Mesodermal cell (in vitro differentiated cells): ENCODE measurements around the gene OPA3.
"Not testable (repeated sequence)": the region's sequence is repeated elsewhere in the genome, so short reads cannot be mapped to it uniquely, and the experiment has no call there.

ENCODE experiments used
- H3K27ac ChIP-seq: 2 replicates; pipeline ENCODE4 v1.7.0; 2013; ENCODE audit warnings: mild to moderate bottlenecking, low read depth, low read length, moderate library complexity; ENCODE audit not compliant: severe bottlenecking
- H3K36me3 ChIP-seq: 2 replicates; pipeline ENCODE4 v1.7.1; 2013; ENCODE audit warnings: mild to moderate bottlenecking, low read length, moderate library complexity; ENCODE audit not compliant: control insufficient read depth, insufficient read depth
- H3K4me1 ChIP-seq: one replicate; pipeline ENCODE4 v1.7.1; 2013; ENCODE audit warnings: mild to moderate bottlenecking, low read length; ENCODE audit not compliant: insufficient read depth, control insufficient read depth, poor library complexity, severe bottlenecking
- H3K4me3 ChIP-seq: 2 replicates; pipeline ENCODE4 v1.7.0; 2013; ENCODE audit warnings: low read length, control low read depth, mild to moderate bottlenecking; ENCODE audit not compliant: insufficient read depth, poor library complexity, severe bottlenecking; ENCODE audit errors: extremely low read depth
- H3K9me3 ChIP-seq: 2 replicates; pipeline ENCODE4 v1.7.1; 2013; ENCODE audit warnings: mild to moderate bottlenecking, low read length, moderate library complexity; ENCODE audit not compliant: control insufficient read depth
- WGBS, 2 experiments: methylation state at CpG; one replicate each; pipeline ENCODE4 v1.1.5; 2013; ENCODE audit warnings: missing lambda C conversion rate in 2 of 2; ENCODE audit not compliant: insufficient coverage in 2 of 2; 5-methylcytosine and 5-hydroxymethylcytosine counted together

The OPA3 gene

GRCh38 chr19:45517641-45518468 lies 66.7 kb downstream of the OPA3 start:
- H3K4me3 ChIP-seq: no peak overlapping the region
- WGBS, 2 experiments: 93 to 94% methylated on average over 35 to 38 of the region's 50 CpGs
- peaks cover 8% of the 10 kb centered on the region for H3K4me1 ChIP-seq
- no peaks in the 10 kb centered on the region for H3K9me3 ChIP-seq
- H3K27ac ChIP-seq: no peak overlapping the region
- peaks cover 87% of the 10 kb centered on the region for H3K36me3 ChIP-seq

GRCh38 chr19:45517238-45517637 lies 67.4 kb downstream of the OPA3 start:
- H3K9me3 ChIP-seq: no peaks in the 10 kb centered on the region
- WGBS, 2 experiments: 85 to 88% methylated on average over 7 of the region's 7 CpGs
- H3K4me3 ChIP-seq: no peak overlapping the region
- peaks cover 87% of the 10 kb centered on the region for H3K36me3 ChIP-seq
- H3K27ac ChIP-seq: no peak overlapping the region
- H3K4me1 ChIP-seq: peaks cover 8% of the 10 kb centered on the region

GRCh38 chr19:45515807-45516401 lies 68.7 kb downstream of the OPA3 start:
- Histone ChIP-seq H3K27ac (no peak overlapping the region), H3K9me3 (no peaks in the 10 kb centered on the region), H3K36me3 (peaks cover 87% of the 10 kb centered on the region), H3K4me1 (peaks cover 8% of the 10 kb centered on the region), H3K4me3 (no peak overlapping the region)
- WGBS, 2 experiments: 90 to 93% methylated on average over 6 to 8 of the region's 9 CpGs

GRCh38 chr19:45515081-45515624 lies 69.4 kb downstream of the OPA3 start:
- peaks cover 87% of the 10 kb centered on the region for H3K36me3 ChIP-seq
- H3K4me3 ChIP-seq: no peak overlapping the region
- H3K4me1 ChIP-seq: peaks cover 8% of the 10 kb centered on the region
- H3K9me3 ChIP-seq: no peaks in the 10 kb centered on the region
- 92 to 93% methylated on average over 8 of the region's 10 CpGs for WGBS, 2 experiments
- no peak overlapping the region for H3K27ac ChIP-seq

- 88 to 95% methylated on average over 8 to 13 of the region's 13 CpGs for WGBS, 2 experiments
- Histone ChIP-seq H3K4me1 (peaks cover 9% of the 10 kb centered on the region), H3K36me3 (peaks cover 89% of the 10 kb centered on the region), H3K9me3 (no peaks in the 10 kb centered on the region), H3K4me3 (no peak overlapping the region), H3K27ac (no peak overlapping the region)
Observed at GRCh38 chr19:45514376-45515051, 70.1 kb downstream of the OPA3 start.

- Histone ChIP-seq H3K4me3 (no peak overlapping the region), H3K36me3 (peaks cover 76% of the 10 kb centered on the region), H3K4me1 (peaks cover 10% of the 10 kb centered on the region), H3K27ac (no peak overlapping the region), H3K9me3 (no peaks in the 10 kb centered on the region)
- 92 to 96% methylated on average over 4 to 6 of the region's 6 CpGs for WGBS, 2 experiments
Observed at GRCh38 chr19:45512881-45513483, 71.6 kb downstream of the OPA3 start.

- Histone ChIP-seq H3K4me1 (peaks cover 10% of the 10 kb centered on the region), H3K4me3 (no peak overlapping the region), H3K27ac (no peak overlapping the region), H3K9me3 (no peaks in the 10 kb centered on the region), H3K36me3 (peaks cover 62% of the 10 kb centered on the region)
- 95% methylated on average over 4 to 5 of the region's 5 CpGs for WGBS, 2 experiments
Observed at GRCh38 chr19:45511074-45511473, 73.5 kb downstream of the OPA3 start.

- H3K9me3 ChIP-seq, H3K4me3 ChIP-seq, H3K27ac ChIP-seq: not testable (repeated sequence)
- Histone ChIP-seq H3K36me3 (peaks cover 54% of the 10 kb centered on the region), H3K4me1 (peaks cover 14% of the 10 kb centered on the region)
- WGBS, 2 experiments: 90 to 97% methylated on average over 10 of the region's 11 CpGs
Observed at GRCh38 chr19:45510352-45510751, 74.2 kb downstream of the OPA3 start.

GRCh38 chr19:45509692-45510015 lies 74.9 kb downstream of the OPA3 start:
- peak overlapping the region; percentile 84 for H3K27ac ChIP-seq
- WGBS, 2 experiments: 0% methylated on average over 2 of the region's 3 CpGs; no CpG with 5 or more reads in 1 of the 2 experiments
- peak overlapping the region; percentile 98 for H3K4me3 ChIP-seq

GRCh38 chr19:45508861-45509691 lies 75.5 kb downstream of the OPA3 start:
- H3K4me1 ChIP-seq: peaks cover 12% of the 10 kb centered on the region
- peaks cover 42% of the 10 kb centered on the region for H3K36me3 ChIP-seq
- no peaks in the 10 kb centered on the region for H3K9me3 ChIP-seq
- 0 to 6% methylated on average over 5 to 6 of the region's 28 CpGs for WGBS, 2 experiments
- H3K4me3 ChIP-seq: peak overlapping the region; percentile 98
- H3K27ac ChIP-seq: peak overlapping the region; percentile 84

More at GRCh38 chr19:45509692-45510015, 74.9 kb downstream of the OPA3 start:
- Histone ChIP-seq H3K9me3 (no peaks in the 10 kb centered on the region), H3K4me1 (peaks cover 16% of the 10 kb centered on the region), H3K36me3 (peaks cover 48% of the 10 kb centered on the region)
